ENCODE data around the gene PDZD8. TPM values are rescaled to one million over a fixed set of nuclear protein-coding genes. Genes with fewer than 3 reads are reported as not detected.

Gene PDZD8
- polyA plus RNA-seq (2012; ENCODE audit: low read depth, missing spikeins) = 5.0 TPM

- TF ChIP-seq PAX5 (IDR thresholded peaks at IDR 0.05; ENCODE audit: insufficient read depth, low read length, severe bottlenecking) (no peak), SPI1 (IDR thresholded peaks at IDR 0.05; ENCODE audit: low read depth, low read length) (no peak), TAF1 (IDR thresholded peaks at IDR 0.05; ENCODE audit: low read depth, low read length) (no peak), POLR2A (IDR thresholded peaks at IDR 0.05; ENCODE audit: low read depth, low read length) (peak; percentile 64), POLR2AphosphoS5 (IDR thresholded peaks at IDR 0.05; ENCODE audit: low read depth, low read length) (peak; percentile 63; the same call in 1 of the 2 replicates), POU2F2 (IDR thresholded peaks at IDR 0.05; ENCODE audit: low read depth, low read length) (no peak; the same call in 1 of the 2 replicates)
- DNase-seq (ENCODE audit: insufficient read length, low spot score) (peak; percentile 85), FAIRE-seq (peak; percentile 87)
These were observed at the start of gene PDZD8 for GRCh38 chr10:117375360-117376178. PDZD8 (minus strand) TSS chr10:117375440; CDS start chr10:117375227, 213 bp downstream.

GRCh38 chr10:117424171-117424570 lies 48.9 kb upstream of the PDZD8 start:
- FAIRE-seq (no peak), DNase-seq (ENCODE audit: insufficient read length, low spot score) (no peak)
- no peak for TF ChIP-seq POLR2AphosphoS5 (IDR thresholded peaks at IDR 0.05; ENCODE audit: low read depth, low read length)
- TF ChIP-seq PAX5 (IDR thresholded peaks at IDR 0.05; ENCODE audit: insufficient read depth, low read length, severe bottlenecking) = no peak
- TF ChIP-seq POLR2A (IDR thresholded peaks at IDR 0.05; ENCODE audit: low read depth, low read length) = no peak
- TF ChIP-seq SPI1 (IDR thresholded peaks at IDR 0.05; ENCODE audit: low read depth, low read length) = no peak
- no peak for TF ChIP-seq POU2F2 (IDR thresholded peaks at IDR 0.05; ENCODE audit: low read depth, low read length)
- no peak for TF ChIP-seq TAF1 (IDR thresholded peaks at IDR 0.05; ENCODE audit: low read depth, low read length)

- DNase-seq (ENCODE audit: insufficient read length, low spot score) = no peak
- FAIRE-seq = no peak
- TF ChIP-seq POLR2A (IDR thresholded peaks at IDR 0.05; ENCODE audit: low read depth, low read length) (no peak), POLR2AphosphoS5 (IDR thresholded peaks at IDR 0.05; ENCODE audit: low read depth, low read length) (no peak), POU2F2 (IDR thresholded peaks at IDR 0.05; ENCODE audit: low read depth, low read length) (no peak), SPI1 (IDR thresholded peaks at IDR 0.05; ENCODE audit: low read depth, low read length) (no peak), PAX5 (IDR thresholded peaks at IDR 0.05; ENCODE audit: insufficient read depth, low read length, severe bottlenecking) (no peak), TAF1 (IDR thresholded peaks at IDR 0.05; ENCODE audit: low read depth, low read length) (no peak)
These were observed 46.7 kb upstream of the PDZD8 start for GRCh38 chr10:117421985-117422384.

GRCh38 chr10:117420768-117421167 lies 45.5 kb upstream of the PDZD8 start:
- TF ChIP-seq POLR2A (IDR thresholded peaks at IDR 0.05; ENCODE audit: low read depth, low read length) (no peak), SPI1 (IDR thresholded peaks at IDR 0.05; ENCODE audit: low read depth, low read length) (no peak)
- FAIRE-seq = no peak

GRCh38 chr10:117419921-117420320 lies 44.7 kb upstream of the PDZD8 start:
- FAIRE-seq = no peak
- no peak for DNase-seq (ENCODE audit: insufficient read length, low spot score)
- TF ChIP-seq POLR2AphosphoS5 (IDR thresholded peaks at IDR 0.05; ENCODE audit: low read depth, low read length) = no peak
- no peak for TF ChIP-seq POU2F2 (IDR thresholded peaks at IDR 0.05; ENCODE audit: low read depth, low read length)
- no peak for TF ChIP-seq SPI1 (IDR thresholded peaks at IDR 0.05; ENCODE audit: low read depth, low read length)

More at GRCh38 chr10:117420768-117421167, 45.5 kb upstream of the PDZD8 start:
- DNase-seq (ENCODE audit: insufficient read length, low spot score) = no peak

GRCh38 chr10:117419159-117419558 lies 43.9 kb upstream of the PDZD8 start:
- TF ChIP-seq SPI1 (IDR thresholded peaks at IDR 0.05; ENCODE audit: low read depth, low read length) (no peak), POLR2A (IDR thresholded peaks at IDR 0.05; ENCODE audit: low read depth, low read length) (no peak), PAX5 (IDR thresholded peaks at IDR 0.05; ENCODE audit: insufficient read depth, low read length, severe bottlenecking) (no peak), POU2F2 (IDR thresholded peaks at IDR 0.05; ENCODE audit: low read depth, low read length) (no peak), TAF1 (IDR thresholded peaks at IDR 0.05; ENCODE audit: low read depth, low read length) (no peak), POLR2AphosphoS5 (IDR thresholded peaks at IDR 0.05; ENCODE audit: low read depth, low read length) (no peak)
- DNase-seq (ENCODE audit: insufficient read length, low spot score) = no peak
- no peak for FAIRE-seq

GRCh38 chr10:117418121-117418520 lies 42.9 kb upstream of the PDZD8 start:
- FAIRE-seq (no peak), DNase-seq (ENCODE audit: insufficient read length, low spot score) (no peak)
- no peak for TF ChIP-seq POLR2AphosphoS5 (IDR thresholded peaks at IDR 0.05; ENCODE audit: low read depth, low read length)

- TF ChIP-seq POU2F2 (IDR thresholded peaks at IDR 0.05; ENCODE audit: low read depth, low read length) (no peak), PAX5 (IDR thresholded peaks at IDR 0.05; ENCODE audit: insufficient read depth, low read length, severe bottlenecking) (no peak), POLR2A (IDR thresholded peaks at IDR 0.05; ENCODE audit: low read depth, low read length) (no peak), POLR2AphosphoS5 (IDR thresholded peaks at IDR 0.05; ENCODE audit: low read depth, low read length) (no peak), TAF1 (IDR thresholded peaks at IDR 0.05; ENCODE audit: low read depth, low read length) (no peak), SPI1 (IDR thresholded peaks at IDR 0.05; ENCODE audit: low read depth, low read length) (no peak)
- no peak for DNase-seq (ENCODE audit: insufficient read length, low spot score)
- FAIRE-seq = no peak
These were observed 42.0 kb upstream of the PDZD8 start for GRCh38 chr10:117417196-117417595.

- no peak for FAIRE-seq
These were observed 38.8 kb upstream of the PDZD8 start for GRCh38 chr10:117413928-117414618.

More at GRCh38 chr10:117413928-117414618, 38.8 kb upstream of the PDZD8 start:
- DNase-seq (ENCODE audit: insufficient read length, low spot score) = no peak
- TF ChIP-seq POLR2AphosphoS5 (IDR thresholded peaks at IDR 0.05; ENCODE audit: low read depth, low read length) (no peak), POU2F2 (IDR thresholded peaks at IDR 0.05; ENCODE audit: low read depth, low read length) (no peak), SPI1 (IDR thresholded peaks at IDR 0.05; ENCODE audit: low read depth, low read length) (no peak), POLR2A (IDR thresholded peaks at IDR 0.05; ENCODE audit: low read depth, low read length) (no peak), TAF1 (IDR thresholded peaks at IDR 0.05; ENCODE audit: low read depth, low read length) (no peak), PAX5 (IDR thresholded peaks at IDR 0.05; ENCODE audit: insufficient read depth, low read length, severe bottlenecking) (no peak)

All from GM12891 (cell line).